Astrocyte (in vitro differentiated cells and primary cell): ENCODE measurements around the gene COL27A1. TPM values are rescaled to one million over a fixed set of nuclear protein-coding genes. Genes with fewer than 3 reads are reported as not detected.

Experiments
- DNase-seq: peaks from one replicate; pipeline ENCODE4 v3.0.0-alpha.2; 2010; ENCODE audit warnings: low read depth
- FAIRE-seq: peaks from 2 replicates; lab custom pipeline; 2011; peaks lifted over from hg19 to GRCh38; lab: Jason Lieb, UNC
- H2AFZ ChIP-seq: 2 replicates; pipeline ENCODE4 v1.6.0; 2012; ENCODE audit warnings: low read depth, low read length, inconsistent platforms
- H3K27ac ChIP-seq: 2 replicates; pipeline ENCODE4 v1.5.1; 2011; ENCODE audit warnings: low read depth, low read length, inconsistent platforms
- H3K27me3 ChIP-seq: 2 replicates; pipeline ENCODE4 v1.6.0; 2011; ENCODE audit warnings: low read length, inconsistent platforms; ENCODE audit not compliant: insufficient read depth
- H3K36me3 ChIP-seq: 2 replicates; pipeline ENCODE4 v1.5.1; 2011; ENCODE audit warnings: low read length, inconsistent platforms; ENCODE audit not compliant: insufficient read depth
- H3K4me1 ChIP-seq: 2 replicates; pipeline ENCODE4 v1.5.1; 2011; ENCODE audit warnings: low read length, inconsistent platforms; ENCODE audit not compliant: insufficient read depth
- H3K4me2 ChIP-seq: 2 replicates; pipeline ENCODE4 v1.6.0; 2012; ENCODE audit warnings: low read length, inconsistent platforms
- H3K4me3 ChIP-seq: 2 replicates; pipeline ENCODE4 v1.5.1; 2011; ENCODE audit warnings: low read depth, mild to moderate bottlenecking, low read length, inconsistent platforms; ENCODE audit not compliant: insufficient read depth
- H3K79me2 ChIP-seq: 2 replicates; pipeline ENCODE4 v1.6.0; 2012; ENCODE audit warnings: mild to moderate bottlenecking, low read length, inconsistent platforms; ENCODE audit not compliant: insufficient read depth
- H3K9ac ChIP-seq: 2 replicates; pipeline ENCODE4 v1.6.0; 2012; ENCODE audit warnings: mild to moderate bottlenecking, low read length, inconsistent platforms
- H3K9me3 ChIP-seq: 2 replicates; pipeline ENCODE4 v1.5.1; 2012; ENCODE audit warnings: low read depth, mild to moderate bottlenecking, low read length, inconsistent platforms; ENCODE audit not compliant: insufficient read depth
- H4K20me1 ChIP-seq: 2 replicates; pipeline ENCODE4 v1.6.0; 2012; ENCODE audit warnings: low read length, inconsistent platforms; ENCODE audit not compliant: insufficient read depth
- H3K27ac Mint-ChIP-seq: one replicate; pipeline ENCODE4 v1.8.0; 2021; ENCODE audit warnings: mild to moderate bottlenecking, mixed read lengths; ENCODE audit not compliant: unreplicated experiment
- H3K27me3 Mint-ChIP-seq: one replicate; pipeline ENCODE4 v1.8.0; 2021; ENCODE audit warnings: low read depth, mixed read lengths; ENCODE audit not compliant: unreplicated experiment
- H3K36me3 Mint-ChIP-seq: one replicate; pipeline ENCODE4 v1.8.0; 2021; ENCODE audit warnings: low read depth, mixed read lengths; ENCODE audit not compliant: unreplicated experiment
- H3K4me1 Mint-ChIP-seq: one replicate; pipeline ENCODE4 v1.8.0; 2021; ENCODE audit warnings: low read depth, mixed read lengths; ENCODE audit not compliant: unreplicated experiment
- H3K4me3 Mint-ChIP-seq: one replicate; pipeline ENCODE4 v1.8.0; 2021; ENCODE audit warnings: mild to moderate bottlenecking, moderate library complexity, mixed read lengths; ENCODE audit not compliant: unreplicated experiment
- H3K9me3 Mint-ChIP-seq: one replicate; pipeline ENCODE4 v1.8.0; 2021; ENCODE audit warnings: mild to moderate bottlenecking, mixed read lengths; ENCODE audit not compliant: unreplicated experiment
- EZH2 ChIP-seq: IDR thresholded peaks from 2 replicates; pipeline ENCODE4 v1.6.1; 2012; ENCODE audit warnings: mild to moderate bottlenecking, low read length, inconsistent platforms; ENCODE audit not compliant: insufficient read depth
- total RNA-seq: library from RNA; stranded (reverse); gene quantifications from 2 replicates; pipeline ENCODE4 v1.2.1, GENCODE V29; 2021
- TF ChIP-seq, protein P1 (sequence below): IDR thresholded peaks from 2 replicates; pipeline ENCODE4 v1.5.1; 2011; ENCODE audit warnings: low read depth, mild to moderate bottlenecking, inconsistent platforms, low read length, moderate library complexity; ENCODE audit not compliant: insufficient read depth

The COL27A1 gene
- total RNA-seq, 1 donor from 2014 or later, result 31.2 TPM

GRCh38 chr9:114309096-114309495 is 153.8 kb downstream of the COL27A1 start:
- TF ChIP-seq EZH2, result no peak
- TF ChIP-seq, protein P1, sequence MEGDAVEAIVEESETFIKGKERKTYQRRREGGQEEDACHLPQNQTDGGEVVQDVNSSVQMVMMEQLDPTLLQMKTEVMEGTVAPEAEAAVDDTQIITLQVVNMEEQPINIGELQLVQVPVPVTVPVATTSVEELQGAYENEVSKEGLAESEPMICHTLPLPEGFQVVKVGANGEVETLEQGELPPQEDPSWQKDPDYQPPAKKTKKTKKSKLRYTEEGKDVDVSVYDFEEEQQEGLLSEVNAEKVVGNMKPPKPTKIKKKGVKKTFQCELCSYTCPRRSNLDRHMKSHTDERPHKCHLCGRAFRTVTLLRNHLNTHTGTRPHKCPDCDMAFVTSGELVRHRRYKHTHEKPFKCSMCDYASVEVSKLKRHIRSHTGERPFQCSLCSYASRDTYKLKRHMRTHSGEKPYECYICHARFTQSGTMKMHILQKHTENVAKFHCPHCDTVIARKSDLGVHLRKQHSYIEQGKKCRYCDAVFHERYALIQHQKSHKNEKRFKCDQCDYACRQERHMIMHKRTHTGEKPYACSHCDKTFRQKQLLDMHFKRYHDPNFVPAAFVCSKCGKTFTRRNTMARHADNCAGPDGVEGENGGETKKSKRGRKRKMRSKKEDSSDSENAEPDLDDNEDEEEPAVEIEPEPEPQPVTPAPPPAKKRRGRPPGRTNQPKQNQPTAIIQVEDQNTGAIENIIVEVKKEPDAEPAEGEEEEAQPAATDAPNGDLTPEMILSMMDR, result no peak
- Mint-ChIP-seq H3K9me3 (no peaks in the 10 kb centered on the region), H3K36me3 (peaks cover 27% of the 10 kb centered on the region), H3K4me1 (peaks cover 2% of the 10 kb centered on the region), H3K27me3 (peaks cover 2% of the 10 kb centered on the region), H3K27ac (no peak overlapping the region), H3K4me3 (no peak overlapping the region)
- no peaks in the 10 kb centered on the region for H3K36me3 ChIP-seq
- H3K4me3 ChIP-seq, result no peak overlapping the region
- no peak overlapping the region for H2AFZ ChIP-seq
- H4K20me1 ChIP-seq, result no peaks in the 10 kb centered on the region
- no peaks in the 10 kb centered on the region for H3K9me3 ChIP-seq
- FAIRE-seq, result no peak
- H3K4me1 ChIP-seq, result no peaks in the 10 kb centered on the region
- no peak overlapping the region for H3K4me2 ChIP-seq
- no peak overlapping the region for H3K9ac ChIP-seq
- no peak overlapping the region for H3K27ac ChIP-seq
- no peaks in the 10 kb centered on the region for H3K79me2 ChIP-seq
- no peaks in the 10 kb centered on the region for H3K27me3 ChIP-seq
- DNase-seq, result no peak

- Histone ChIP-seq H3K4me3 (no peak overlapping the region), H3K9ac (no peak overlapping the region), H2AFZ (no peak overlapping the region), H4K20me1 (no peaks in the 10 kb centered on the region), H3K27ac (no peak overlapping the region), H3K4me1 (no peaks in the 10 kb centered on the region), H3K36me3 (no peaks in the 10 kb centered on the region), H3K9me3 (no peaks in the 10 kb centered on the region), H3K79me2 (no peaks in the 10 kb centered on the region), H3K4me2 (no peak overlapping the region), H3K27me3 (no peaks in the 10 kb centered on the region)
- no peak overlapping the region for H3K27ac Mint-ChIP-seq
- H3K27me3 Mint-ChIP-seq, result peaks cover 2% of the 10 kb centered on the region
- no peak for DNase-seq
- no peak for FAIRE-seq
- TF ChIP-seq EZH2, result no peak
- TF ChIP-seq, protein P1, result no peak
- H3K36me3 Mint-ChIP-seq, result peaks cover 24% of the 10 kb centered on the region
- H3K4me3 Mint-ChIP-seq, result no peak overlapping the region
- peaks cover under 1% of the 10 kb centered on the region for H3K4me1 Mint-ChIP-seq
- H3K9me3 Mint-ChIP-seq, result peaks cover 5% of the 10 kb centered on the region
Observed at GRCh38 chr9:114310471-114311450, 155.4 kb downstream of the COL27A1 start.
